GM19023 (cell line): ENCODE results near the gene CCNB1IP1.
"Not testable (repeated sequence)": the region's sequence is repeated elsewhere in the genome, so short reads cannot be mapped to it uniquely, and the experiment has no call there.

Experiments used
- ATAC-seq: cut with Tn5 transposase; IDR thresholded peaks from one replicate; pipeline ENCODE4 v1.9.1; 2021; ENCODE audit warnings: mild to moderate bottlenecking, moderate library complexity; ENCODE audit not compliant: unreplicated experiment

The CCNB1IP1 gene

DNA sequence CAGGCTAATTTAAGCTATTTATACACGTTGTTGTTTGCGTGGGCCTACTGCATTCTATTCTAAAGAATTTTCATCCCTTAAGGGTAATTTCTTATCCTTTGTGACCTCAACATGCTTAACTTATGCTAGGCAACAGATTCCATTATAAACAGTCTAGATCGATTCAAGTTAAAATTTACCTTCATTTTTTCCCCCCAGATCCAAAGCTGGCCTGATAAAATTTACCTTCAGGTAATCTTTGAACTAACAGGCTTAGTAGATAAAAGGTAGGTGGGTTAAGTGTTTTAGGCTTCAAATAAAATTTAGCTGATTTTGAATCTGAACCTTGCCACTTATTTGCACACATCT lies 389 bp upstream of the CCNB1IP1 start:
- no peak for ATAC-seq

DNA sequence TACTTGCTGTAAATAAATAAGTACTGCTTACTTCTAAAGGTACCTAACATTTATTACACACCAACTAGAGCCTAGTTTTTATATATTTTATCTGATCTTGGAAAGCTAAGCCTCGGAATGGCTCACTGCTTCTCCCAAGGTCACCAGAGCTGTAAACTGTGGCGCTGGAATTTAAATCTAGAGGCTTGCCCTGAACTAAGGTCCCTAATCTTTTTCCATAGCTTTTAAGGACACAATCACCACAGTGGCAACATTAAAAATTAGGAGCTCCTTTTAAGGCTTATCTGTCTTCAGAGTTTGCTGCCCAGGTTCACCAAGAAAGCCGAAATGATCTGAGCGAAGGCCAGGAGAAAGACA lies 670 bp downstream of the CCNB1IP1 start:
- no peak for ATAC-seq

DNA sequence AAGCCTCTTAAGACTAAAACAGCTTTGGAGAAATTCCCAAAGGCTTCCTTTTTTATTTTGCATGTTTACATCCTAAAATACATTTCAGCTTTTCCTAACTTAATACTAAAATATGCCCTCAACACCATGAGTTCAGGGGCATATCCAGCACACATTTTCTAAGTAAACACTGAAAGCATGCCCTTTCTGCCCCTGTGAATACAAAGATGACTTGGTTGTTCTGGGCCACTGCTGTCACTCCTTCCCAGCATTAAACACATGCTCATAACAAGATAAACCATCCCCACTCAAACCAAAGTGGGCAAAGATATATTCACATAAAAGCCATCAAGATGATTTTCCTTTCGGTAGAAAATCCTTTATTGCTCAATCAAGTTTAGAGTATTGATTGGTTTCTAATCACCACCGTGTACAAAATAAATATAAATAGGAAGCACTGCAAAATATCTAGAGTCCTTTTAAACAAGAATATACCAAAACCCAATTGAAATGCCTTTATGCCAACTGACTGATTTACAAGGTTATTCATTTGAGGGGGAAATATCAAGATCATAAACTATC lies 1.9 kb downstream of the CCNB1IP1 start:
- no peak for ATAC-seq

DNA sequence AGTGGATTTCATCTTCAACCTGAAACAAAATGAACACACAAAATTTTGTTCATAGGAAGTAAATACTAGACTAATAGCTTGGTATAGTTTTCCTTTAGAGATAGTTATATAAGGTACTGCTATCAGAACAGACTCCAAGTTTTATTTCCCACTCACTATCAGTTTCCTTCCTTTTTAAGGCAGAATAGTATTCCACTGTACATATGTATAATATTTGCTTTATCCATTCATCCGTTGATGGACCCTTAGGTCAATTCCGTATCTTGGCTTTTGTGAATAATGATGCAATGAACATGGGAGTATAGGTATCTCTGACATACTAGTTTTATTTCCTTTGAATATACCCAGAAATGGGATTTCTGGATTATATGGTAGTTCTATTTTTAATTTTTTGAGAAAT lies 3.7 kb downstream of the CCNB1IP1 start:
- no peak for ATAC-seq

DNA sequence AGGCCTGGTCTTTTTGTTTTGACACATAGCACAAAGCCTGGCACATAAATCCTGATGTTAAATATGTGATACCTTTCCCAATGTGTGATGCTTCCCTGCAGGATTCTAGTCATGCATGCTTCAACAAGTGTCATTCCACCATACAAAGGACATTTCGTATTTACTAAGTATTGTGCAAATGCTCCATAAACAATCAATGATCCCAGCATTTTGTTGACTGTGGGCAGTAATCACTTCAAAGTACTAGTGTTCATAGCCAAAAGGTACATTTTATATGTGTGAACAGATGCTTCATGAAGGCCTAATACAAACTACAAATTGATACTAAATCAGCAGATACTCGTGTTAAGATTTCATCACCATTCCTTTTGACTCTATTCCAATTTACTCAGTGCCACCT lies 4.4 kb downstream of the CCNB1IP1 start:
- ATAC-seq: no peak

DNA sequence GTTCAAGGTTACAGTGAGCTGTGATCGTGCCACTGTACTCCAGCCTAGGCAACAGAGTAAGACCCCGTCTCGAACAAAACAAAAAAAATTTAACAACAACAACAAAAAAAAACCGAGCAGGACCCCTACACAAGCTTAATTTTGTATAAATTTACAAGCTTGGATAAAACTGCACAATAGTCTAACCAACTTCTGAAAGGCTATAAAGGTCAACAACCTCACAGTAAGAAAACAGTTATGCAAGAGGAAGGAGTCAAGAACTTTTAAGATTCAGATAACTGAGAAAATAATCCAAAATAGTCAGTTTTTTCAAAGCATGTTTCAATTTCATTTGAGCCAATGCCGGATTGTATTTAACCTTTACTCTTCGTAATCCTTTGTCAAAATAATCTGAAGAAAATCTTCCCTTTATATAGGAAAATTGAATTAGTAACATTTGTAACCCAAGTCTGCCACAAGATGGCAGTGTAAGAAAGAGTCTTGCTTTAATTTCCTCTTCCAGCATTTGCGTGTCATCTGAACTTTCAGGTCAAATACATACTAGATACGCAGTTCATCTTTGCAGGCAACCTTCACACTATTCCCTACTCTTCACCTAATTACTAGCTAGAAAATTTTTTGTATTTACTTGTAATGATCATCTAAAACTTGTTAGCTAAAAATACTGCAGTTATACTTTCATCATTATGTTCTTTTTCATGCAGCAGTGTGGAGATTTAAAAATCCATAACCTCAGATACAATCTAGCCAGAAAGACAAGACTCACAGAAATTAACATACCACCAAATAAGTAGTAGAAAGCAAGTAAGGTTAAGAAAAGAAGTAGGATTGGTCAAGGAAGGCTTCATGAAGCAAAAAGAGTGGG lies 5.8 kb downstream of the CCNB1IP1 start:
- ATAC-seq: peak; percentile 55

DNA sequence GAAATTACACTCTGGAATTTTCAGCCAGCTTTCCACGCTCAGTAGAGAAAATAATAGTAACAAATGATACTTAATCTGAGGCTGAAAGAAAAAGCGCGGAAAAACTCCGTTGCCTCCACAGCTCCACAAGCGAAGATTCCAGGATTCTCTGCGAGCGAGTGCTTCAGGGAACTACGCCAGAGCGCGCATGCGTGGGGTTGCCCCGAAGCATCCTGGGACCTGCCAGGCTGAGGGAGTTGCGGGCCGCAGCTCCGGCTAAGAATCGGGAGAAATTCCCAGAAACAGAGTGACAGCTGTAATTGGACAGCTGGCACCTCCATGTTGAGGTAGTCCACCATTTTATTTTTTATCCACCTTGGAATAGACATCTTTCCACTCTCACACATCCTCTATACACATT lies 15.4 kb downstream of the CCNB1IP1 start:
- no peak for ATAC-seq

DNA sequence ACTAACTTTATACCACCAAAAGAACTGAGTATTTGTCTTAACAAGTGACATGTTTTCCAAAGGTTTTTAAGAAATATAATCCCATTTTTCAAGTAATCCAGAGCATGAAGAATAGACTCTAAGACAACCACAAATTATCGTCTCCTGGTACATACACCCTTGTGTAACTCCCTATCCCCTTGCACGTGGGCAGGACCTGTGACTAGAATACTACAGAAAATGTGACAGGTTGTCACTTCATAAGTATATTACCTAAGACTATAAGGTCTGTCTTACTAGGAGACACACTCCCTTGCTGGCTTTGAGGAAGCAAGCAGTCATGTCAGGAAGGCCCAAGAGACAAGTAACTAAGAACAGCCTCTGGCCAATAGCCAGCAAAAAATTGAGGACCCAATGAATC lies 19.1 kb downstream of the CCNB1IP1 start:
- ATAC-seq: no peak

DNA sequence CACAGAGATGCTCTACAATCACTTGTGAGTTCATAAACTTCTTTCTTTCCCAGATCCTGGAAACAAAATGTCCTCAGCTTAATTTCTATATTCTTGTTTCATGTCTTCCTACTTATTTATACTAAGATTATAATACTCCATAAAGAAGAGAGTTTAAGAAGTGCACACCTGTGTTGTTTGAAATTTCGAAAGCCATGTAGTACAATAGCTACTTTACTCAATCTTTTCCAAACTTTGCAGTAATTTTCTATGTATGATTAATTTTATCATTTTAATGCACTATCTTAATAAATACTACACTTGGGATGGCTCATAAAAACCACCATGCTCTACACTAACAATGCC lies 27.0 kb downstream of the CCNB1IP1 start:
- ATAC-seq: no peak

DNA sequence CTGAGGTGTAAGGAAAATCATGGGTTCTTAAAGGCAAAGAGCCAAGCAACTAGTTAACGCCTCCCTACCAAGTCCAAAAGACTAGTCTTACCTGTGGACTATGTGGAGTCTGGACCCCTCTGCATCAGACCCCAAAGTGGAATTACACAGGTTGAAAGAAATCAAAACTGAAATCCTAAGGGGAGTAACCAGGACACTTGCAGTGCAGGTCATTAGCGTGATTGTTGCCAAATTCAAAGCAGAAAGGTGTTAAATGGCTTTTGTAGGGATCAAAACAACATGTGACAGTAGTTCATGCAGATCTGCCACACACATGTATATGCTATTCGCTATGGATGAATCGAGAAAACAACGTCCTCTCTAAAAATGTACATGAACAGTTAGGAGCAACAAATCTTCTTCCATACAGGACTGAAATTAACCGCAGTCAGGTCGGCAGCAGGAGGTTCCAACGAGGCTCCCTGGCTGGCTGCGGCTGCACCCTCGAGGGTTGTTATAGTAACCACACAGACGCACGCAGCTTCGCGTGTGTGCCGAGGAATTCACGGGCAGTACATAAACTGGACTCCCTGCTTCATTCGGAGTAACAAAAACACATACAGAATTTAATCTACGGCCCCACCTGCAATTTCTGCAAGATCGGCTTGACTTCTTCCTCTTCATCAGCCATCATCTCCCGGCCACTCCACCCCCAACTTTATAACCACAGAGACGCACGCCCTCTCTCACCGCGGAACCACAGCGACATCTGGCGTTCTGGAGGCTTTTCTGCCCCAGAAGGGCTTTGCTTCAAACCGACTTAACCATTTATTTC lies 27.6 kb downstream of the CCNB1IP1 start, which contains the start of gene TTC5:
Gene TTC5, minus strand, starts transcription at position 687 of the 814 bp plus-strand sequence. Its CDS starts 14 bp downstream, at position 673.
- peak; percentile 97 for ATAC-seq

DNA sequence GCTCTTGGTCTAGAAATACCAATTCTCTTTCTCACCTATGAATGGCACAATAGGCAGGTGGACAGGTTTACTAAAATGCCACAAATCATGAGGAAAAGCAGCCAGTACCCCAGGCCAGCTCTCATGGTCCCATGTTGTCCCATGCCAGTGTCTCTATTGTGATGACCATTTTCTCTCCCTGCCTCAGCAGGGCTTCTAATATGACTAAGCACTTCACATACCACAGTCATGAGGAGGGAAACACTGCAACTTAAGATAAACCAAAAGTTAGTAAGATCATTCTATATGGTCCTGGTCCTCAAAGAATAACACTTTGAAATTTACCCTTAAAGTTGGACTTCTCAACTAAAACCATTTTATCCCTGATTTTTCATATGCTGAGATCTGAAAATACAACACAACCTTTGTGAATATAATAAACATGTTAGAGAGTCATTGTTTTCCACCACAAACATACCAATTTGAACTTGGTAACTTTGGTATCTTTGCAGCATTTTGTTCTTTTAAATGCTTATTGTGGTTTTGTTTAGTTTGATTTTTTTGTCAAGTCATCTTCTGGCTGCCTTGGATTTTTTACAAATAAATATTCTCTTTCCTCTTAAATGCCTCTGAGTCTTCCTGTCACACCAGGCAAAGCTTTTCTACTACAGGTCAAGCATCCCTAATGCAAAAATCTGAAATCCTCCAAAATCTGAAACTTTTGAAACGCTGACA lies 30.9 kb downstream of the CCNB1IP1 start:
- no peak for ATAC-seq

DNA sequence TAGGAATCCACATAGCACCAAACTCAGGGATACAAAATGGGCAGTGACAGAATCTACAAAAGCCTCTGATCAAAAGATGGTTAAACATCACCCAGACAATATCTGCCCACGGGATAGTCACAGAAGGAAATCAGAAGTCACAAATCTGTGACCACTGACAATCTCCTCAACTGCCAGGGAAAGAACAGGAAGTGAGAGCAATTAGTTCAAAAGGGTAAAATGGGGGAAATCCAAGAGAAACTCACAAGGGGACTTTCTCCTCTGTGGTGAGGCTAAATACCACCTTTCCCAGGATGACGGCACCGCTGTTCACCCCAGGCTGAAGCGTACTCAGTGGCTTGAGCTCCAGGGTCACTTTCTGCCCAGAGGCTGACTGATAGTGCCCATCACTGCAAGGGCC lies 38.0 kb downstream of the CCNB1IP1 start:
- ATAC-seq: peak; percentile 85

DNA sequence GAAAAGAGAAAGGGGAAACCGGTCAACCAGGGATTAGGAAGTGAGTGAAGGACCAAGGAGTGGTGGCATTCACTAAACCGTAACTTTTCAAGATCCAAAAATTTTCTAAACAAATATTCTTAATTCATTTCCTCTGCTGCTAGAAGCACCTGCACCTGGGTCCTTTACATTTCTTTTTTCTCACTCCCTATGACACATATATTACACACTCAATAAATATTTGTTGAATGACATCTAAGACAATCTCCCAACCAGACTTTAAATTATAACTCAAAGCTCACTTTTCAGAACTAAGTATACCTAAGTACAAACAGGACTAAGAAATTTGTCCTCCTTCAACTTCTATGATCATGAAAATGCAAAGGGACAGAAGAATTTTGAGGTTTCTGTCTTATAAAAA lies 38.4 kb downstream of the CCNB1IP1 start:
- no peak for ATAC-seq

DNA sequence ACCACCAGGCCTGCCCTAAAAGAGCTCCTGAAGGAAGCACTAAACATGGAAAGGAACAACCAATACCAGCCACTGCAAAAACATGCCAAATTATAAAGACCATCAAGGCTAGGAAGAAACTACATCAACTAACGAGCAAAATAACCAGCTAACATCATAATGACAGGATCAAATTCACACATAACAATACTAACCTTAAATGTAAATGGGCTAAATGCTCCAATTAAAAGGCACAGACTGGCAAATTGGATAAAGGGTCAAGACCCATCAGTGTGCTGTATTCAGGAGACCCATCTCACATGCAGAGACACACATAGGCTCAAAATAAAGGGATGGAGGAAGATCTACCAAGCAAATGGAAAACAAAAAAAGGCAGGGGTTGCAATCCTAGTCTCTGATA lies 51.1 kb downstream of the CCNB1IP1 start:
- ATAC-seq: not testable (repeated sequence)

DNA sequence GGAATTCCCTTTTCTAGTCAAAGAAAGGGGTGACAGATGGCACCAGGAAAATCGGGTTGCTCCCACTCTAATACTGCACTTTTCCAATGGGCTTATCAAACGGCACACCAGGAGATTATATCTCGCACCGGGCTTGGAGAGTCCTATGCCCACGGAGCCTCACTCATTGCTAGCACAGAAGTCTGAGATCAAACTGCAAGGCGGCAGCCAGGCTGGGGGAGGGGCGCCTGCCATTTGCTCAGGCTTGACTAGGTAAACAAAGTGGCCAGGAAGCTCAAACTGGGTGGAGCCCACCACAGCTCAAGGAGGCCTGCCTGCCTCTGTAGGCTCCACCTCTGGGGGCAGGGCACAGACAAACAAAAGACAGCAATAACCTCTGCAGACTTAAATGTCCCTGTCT lies 52.8 kb downstream of the CCNB1IP1 start:
- ATAC-seq: not testable (repeated sequence)

DNA sequence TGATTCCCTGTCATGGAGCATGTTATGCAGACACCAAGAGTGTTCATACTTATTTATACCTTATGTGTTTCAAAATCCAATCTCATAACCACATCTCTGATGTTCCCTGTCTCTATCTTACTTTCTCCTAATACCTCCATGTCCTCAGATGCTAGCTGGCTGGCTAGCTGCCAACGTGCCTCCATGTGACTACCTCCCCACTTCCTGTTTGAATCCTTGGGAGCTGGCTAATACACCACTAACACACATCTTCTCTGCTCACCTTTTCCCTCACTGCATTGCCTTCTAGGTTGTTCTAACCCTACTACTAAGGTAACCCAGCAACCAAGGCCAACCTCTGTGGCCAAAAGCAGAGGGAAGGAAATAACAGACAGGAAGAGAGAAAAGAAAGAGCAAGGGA lies 54.7 kb downstream of the CCNB1IP1 start:
- no peak for ATAC-seq

DNA sequence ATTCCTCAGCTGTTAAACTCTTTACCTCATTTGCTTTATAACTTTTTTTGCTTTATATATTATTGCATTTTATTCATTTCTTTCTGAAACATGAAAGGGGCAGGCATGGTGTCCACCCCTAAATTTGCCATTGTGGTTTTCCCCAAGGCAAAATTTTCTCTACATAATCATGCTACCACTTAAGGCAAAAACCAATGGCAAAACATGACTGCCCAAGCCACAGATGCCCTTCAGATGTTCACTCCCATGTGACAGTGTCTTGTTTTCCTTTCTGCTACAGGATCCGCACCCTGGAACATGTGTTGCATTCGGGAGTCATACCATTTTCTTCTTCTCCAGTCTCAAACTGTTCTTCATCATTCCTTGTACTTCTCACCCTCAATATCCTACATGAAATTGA lies 55.7 kb downstream of the CCNB1IP1 start:
- ATAC-seq: no peak

DNA sequence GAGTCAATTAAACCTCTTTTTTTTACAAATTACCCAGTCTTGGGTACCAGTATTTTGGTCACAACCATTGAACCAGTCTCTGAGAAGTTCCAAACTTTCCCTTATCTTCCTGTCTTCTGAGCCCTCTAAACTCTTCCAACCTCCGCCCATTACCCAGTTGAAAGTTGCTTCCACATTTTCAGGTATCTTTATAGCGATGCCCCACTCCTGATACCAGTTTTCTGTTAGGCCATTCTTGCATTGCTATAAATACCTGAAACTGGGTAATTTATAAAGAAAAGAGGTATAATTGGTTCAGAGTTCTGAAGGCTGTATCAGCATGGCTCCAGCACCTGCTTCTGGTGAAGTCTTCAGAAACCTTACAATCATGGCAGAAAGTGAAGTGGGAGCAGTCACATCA lies 59.0 kb downstream of the CCNB1IP1 start:
- no peak for ATAC-seq

DNA sequence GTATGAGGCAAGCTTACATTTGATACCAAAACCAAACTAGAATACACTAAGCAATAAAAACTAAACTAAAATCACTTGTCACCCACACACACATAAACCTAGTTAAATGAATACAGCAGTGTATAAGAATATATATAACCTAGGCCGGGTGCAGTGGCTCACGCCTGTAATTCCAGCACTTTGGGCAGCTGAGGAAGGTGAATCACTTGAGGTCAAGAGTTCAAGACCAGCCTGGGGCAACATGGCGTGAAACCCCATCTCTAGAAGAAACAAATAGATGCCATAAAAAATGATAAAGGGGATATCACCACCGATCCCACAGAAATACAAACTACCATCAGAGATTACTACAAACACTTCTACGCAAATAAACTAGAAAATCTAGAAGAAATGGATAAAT lies 68.7 kb downstream of the CCNB1IP1 start:
- ATAC-seq: not testable (repeated sequence)

DNA sequence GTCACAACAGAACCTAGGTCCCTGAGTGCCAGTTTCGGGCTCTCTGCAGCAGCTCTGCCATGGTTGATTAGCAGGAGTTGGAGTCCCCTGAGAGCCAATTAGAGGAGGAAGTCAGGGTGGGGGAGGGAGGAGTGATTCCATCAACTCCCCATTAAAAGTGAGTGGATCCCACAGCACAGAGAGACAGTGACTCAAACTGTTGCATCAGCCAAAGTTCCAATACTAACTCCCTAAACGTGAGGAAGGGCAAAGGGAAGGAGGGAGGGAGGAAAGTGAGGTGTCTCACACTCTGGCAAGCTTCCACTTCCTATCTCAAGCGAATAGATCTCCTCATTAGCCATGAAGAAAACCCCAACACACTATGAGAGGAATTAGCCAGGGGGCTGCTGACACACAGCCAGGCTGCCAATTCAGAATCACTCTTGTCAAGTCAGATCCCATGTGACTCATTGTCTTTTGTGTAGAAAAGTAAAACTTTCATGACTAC lies 70.4 kb downstream of the CCNB1IP1 start:
- ATAC-seq: no peak
